Kidney (tissue), 14 donors: Measurements from ENCODE around the gene SBK3. TPM values are rescaled to one million over a fixed set of nuclear protein-coding genes. Genes with fewer than 3 reads are reported as not detected.

Source experiments
- DNase-seq, 5 donors: peaks; one replicate each; pipeline ENCODE4 v3.0.0-alpha.2; 2013 to 2020
- FAIRE-seq: peaks from 2 replicates; lab custom pipeline; 2012; peaks lifted over from hg19 to GRCh38; lab: Jason Lieb, UNC
- H3K27ac ChIP-seq, 2 donors: one replicate each; pipeline ENCODE4 v1.7.0; 2013; ENCODE audit warnings: low read depth in 2 of 2, low read length in 2 of 2, inconsistent platforms in 1 of 2
- H3K27me3 ChIP-seq: one replicate; pipeline ENCODE4 v1.7.1; 2013; ENCODE audit warnings: low read length, inconsistent platforms; ENCODE audit not compliant: control insufficient read depth, insufficient read depth
- H3K36me3 ChIP-seq, 3 donors: one replicate each; pipeline versions ENCODE4 v1.7.0 to v1.7.1; 2013; ENCODE audit warnings: low read length in 3 of 3, control low read depth in 1 of 3, inconsistent platforms in 1 of 3; ENCODE audit not compliant: insufficient read depth in 3 of 3, control insufficient read depth in 2 of 3
- H3K4me1 ChIP-seq, 3 donors: one replicate each; pipeline versions ENCODE4 v1.7.0 to v1.7.1; 2013; ENCODE audit warnings: low read length in 3 of 3, inconsistent platforms in 1 of 3, low read depth in 1 of 3; ENCODE audit not compliant: control insufficient read depth in 2 of 3, insufficient read depth in 2 of 3
- H3K4me3 ChIP-seq, 3 donors: one replicate each; pipeline versions ENCODE4 v1.7.0 to v1.8.1; 2013; ENCODE audit warnings: low read length in 3 of 3, control low read depth in 1 of 3, inconsistent platforms in 1 of 3
- H3K9ac ChIP-seq, 3 donors: one replicate each; pipeline versions ENCODE4 v1.7.0 to v1.7.1; 2013; ENCODE audit warnings: low read length in 3 of 3, control low read depth in 1 of 3, inconsistent platforms in 1 of 3
- H3K9me3 ChIP-seq, 3 donors: one replicate each; pipeline versions ENCODE4 v1.7.0 to v1.7.1; 2013; ENCODE audit warnings: low read length in 3 of 3, control low read depth in 1 of 3, inconsistent platforms in 1 of 3; ENCODE audit not compliant: control insufficient read depth in 2 of 3, insufficient read depth in 1 of 3
- CTCF ChIP-seq: IDR thresholded peaks from 3 replicates; pipeline ENCODE4 v1.5.1; 2012; ENCODE audit warnings: mild to moderate bottlenecking, moderate library complexity, borderline replicate concordance; ENCODE audit not compliant: insufficient read depth; ENCODE audit errors: extremely low read depth
- intact Hi-C: fragments of 100-400 bp; cut with DNase I; formaldehyde crosslinking; loops from one replicate; pipeline ENCODE4 v1.11.1; 2022
- polyA plus RNA-seq: library from polyadenylated mRNA; stranded (reverse); fragments of 350-450 nt; fragmentation: Illumina TruSeq; extraction: RNeasy Lipid Tissue Mini Kit (QIAGEN cat#74804); gene quantifications from one replicate; pipeline ENCODE4 v1.2.3, GENCODE V29; 2014; ENCODE audit warnings: low read depth, low replicate concordance; ENCODE audit not compliant: insufficient read depth
- total RNA-seq: library from RNA; stranded (reverse); fragmentation: NEBNext Ultra II Directional; extraction: Animal tissue kit (Norgen Biotek cat#: 25700); gene quantifications from one replicate; pipeline ENCODE4 v1.2.1, GENCODE V29; 2021
- donor health status: control.
- donor health status: control.
- donor health status: control.
- donor health status: control.
- donor health status: control.
- donor health status: DM: yes; HTN: yes; CAD: no.
- donor health status: Normal renal cell carcinoma (clear cell type).

SBK3 gene
- total and polyA plus RNA-seq, 2 donors from 2014 or later, result 0.66 TPM; not detected in 1

GRCh38 chr19:55554302-55554701 is 9.0 kb upstream of the SBK3 start:
- H3K4me1 ChIP-seq, result no peaks in the 10 kb centered on the region
- no peaks in the 10 kb centered on the region for H3K27me3 ChIP-seq
- no peak for TF ChIP-seq CTCF
- no peak overlapping the region for H3K9ac ChIP-seq
- no peak overlapping the region for H3K27ac ChIP-seq
- H3K4me3 ChIP-seq, result no peak overlapping the region
- no peaks in the 10 kb centered on the region for H3K9me3 ChIP-seq
- intact Hi-C loops, result no loop called here
- DNase-seq, result no peak
- no peak for FAIRE-seq
- no peaks in the 10 kb centered on the region for H3K36me3 ChIP-seq

- Histone ChIP-seq H3K27me3 (no peaks in the 10 kb centered on the region), H3K9me3 (no peaks in the 10 kb centered on the region), H3K36me3 (no peaks in the 10 kb centered on the region), H3K9ac (no peak overlapping the region), H3K27ac (no peak overlapping the region), H3K4me1 (no peaks in the 10 kb centered on the region), H3K4me3 (no peak overlapping the region)
- TF ChIP-seq CTCF, result no peak
- DNase-seq (no peak), FAIRE-seq (no peak)
- intact Hi-C loops, result no loop called here
These were observed 8.2 kb upstream of the SBK3 start for GRCh38 chr19:55553217-55554182.

GRCh38 chr19:55552620-55553019 is 7.3 kb upstream of the SBK3 start:
- Histone ChIP-seq H3K4me1 (no peaks in the 10 kb centered on the region), H3K9ac (no peak overlapping the region), H3K9me3 (no peaks in the 10 kb centered on the region), H3K27ac (no peak overlapping the region), H3K27me3 (no peaks in the 10 kb centered on the region), H3K36me3 (no peaks in the 10 kb centered on the region), H3K4me3 (no peak overlapping the region)
- intact Hi-C loops, result no loop called here
- TF ChIP-seq CTCF, result no peak
- no peak for FAIRE-seq
- peak in 1 of 5 donors; percentile 53 for DNase-seq
